GM20000 (cell line): ENCODE data around the gene CIAPIN1.

ENCODE experiments used
- DNase-seq: peaks from one replicate; pipeline ENCODE4 v3.0.0; 2012; ENCODE audit warnings: low spot score
- CTCF ChIP-seq: IDR thresholded peaks from 2 replicates; pipeline ENCODE4 v1.5.1; 2012; ENCODE audit warnings: mild to moderate bottlenecking, control low read depth; ENCODE audit errors: extremely low read depth, missing control alignments

The CIAPIN1 gene

GRCh38 chr16:57423152-57423551 is 24.0 kb downstream of the CIAPIN1 start:
- no peak for DNase-seq
- no peak for TF ChIP-seq CTCF

- peak; percentile 20 for TF ChIP-seq CTCF
- no peak for DNase-seq
Observed at GRCh38 chr16:57422026-57422944, 24.9 kb downstream of the CIAPIN1 start.

GRCh38 chr16:57419506-57419905 is 27.7 kb downstream of the CIAPIN1 start:
- TF ChIP-seq CTCF = no peak
- no peak for DNase-seq

- no peak for TF ChIP-seq CTCF
- no peak for DNase-seq
Observed at GRCh38 chr16:57416084-57416483, 31.1 kb downstream of the CIAPIN1 start.

- no peak for DNase-seq
- TF ChIP-seq CTCF = no peak
Observed at GRCh38 chr16:57413733-57414132, 33.5 kb downstream of the CIAPIN1 start.

GRCh38 chr16:57413301-57413730 is 33.9 kb downstream of the CIAPIN1 start:
- peak; percentile 82 for DNase-seq

More at GRCh38 chr16:57413301-57413730, 33.9 kb downstream of the CIAPIN1 start:
- TF ChIP-seq CTCF = no peak
